ENCODE measurements around the gene ABCG4.
"Not testable (repeated sequence)": the region's sequence is repeated elsewhere in the genome, so short reads cannot be mapped to it uniquely, and the experiment has no call there.

Gene ABCG4

GRCh38 chr11:119181677-119182412 is 33.0 kb downstream of the ABCG4 start:
- DNase-seq (ENCODE audit: low read depth in 2 of 2), result no peak

GRCh38 chr11:119184399-119184798 is 35.5 kb downstream of the ABCG4 start:
- not testable (repeated sequence) for DNase-seq (ENCODE audit: low read depth in 2 of 2)

GRCh38 chr11:119185981-119186634 is 37.3 kb downstream of the ABCG4 start:
- DNase-seq (ENCODE audit: low read depth in 2 of 2), result no peak

GRCh38 chr11:119187123-119187892 is 38.5 kb downstream of the ABCG4 start:
- no peak for DNase-seq (ENCODE audit: low read depth in 2 of 2)

- DNase-seq (ENCODE audit: low read depth in 2 of 2), result no peak
These were observed 39.2 kb downstream of the ABCG4 start for GRCh38 chr11:119188067-119188466.

- no peak for DNase-seq (ENCODE audit: low read depth in 2 of 2)
These were observed 40.0 kb downstream of the ABCG4 start for GRCh38 chr11:119188887-119189286.

GRCh38 chr11:119189393-119189792 is 40.5 kb downstream of the ABCG4 start:
- DNase-seq (ENCODE audit: low read depth in 2 of 2), result no peak

- DNase-seq (ENCODE audit: low read depth in 2 of 2), result no peak
These were observed 41.7 kb downstream of the ABCG4 start for GRCh38 chr11:119190531-119190930.

- not testable (repeated sequence) for DNase-seq (ENCODE audit: low read depth in 2 of 2)
These were observed 42.4 kb downstream of the ABCG4 start for GRCh38 chr11:119191265-119191664.

- DNase-seq (ENCODE audit: low read depth in 2 of 2), result no peak
These were observed 43.3 kb downstream of the ABCG4 start for GRCh38 chr11:119192111-119192510.

GRCh38 chr11:119193001-119193400 is 44.1 kb downstream of the ABCG4 start:
- DNase-seq (ENCODE audit: low read depth in 2 of 2), result no peak

- no peak for DNase-seq (ENCODE audit: low read depth in 2 of 2)
These were observed 44.8 kb downstream of the ABCG4 start for GRCh38 chr11:119193626-119194025.

GRCh38 chr11:119194811-119195440 is 46.1 kb downstream of the ABCG4 start:
- no peak for DNase-seq (ENCODE audit: low read depth in 2 of 2)

- DNase-seq (ENCODE audit: low read depth in 2 of 2), result no peak
These were observed 46.8 kb downstream of the ABCG4 start for GRCh38 chr11:119195680-119196079.

GRCh38 chr11:119196833-119197483 is 48.1 kb downstream of the ABCG4 start:
- DNase-seq (ENCODE audit: low read depth in 2 of 2), result peak; percentile 16 to 70

- DNase-seq (ENCODE audit: low read depth in 2 of 2), result no peak
These were observed 50.1 kb downstream of the ABCG4 start for GRCh38 chr11:119198925-119199324.

- DNase-seq (ENCODE audit: low read depth in 2 of 2), result not testable (repeated sequence)
These were observed 52.4 kb downstream of the ABCG4 start for GRCh38 chr11:119201236-119201635.

- DNase-seq (ENCODE audit: low read depth in 2 of 2), result no peak
These were observed 53.7 kb downstream of the ABCG4 start for GRCh38 chr11:119202554-119202953.

- DNase-seq (ENCODE audit: low read depth in 2 of 2), result no peak
These were observed 55.2 kb downstream of the ABCG4 start for GRCh38 chr11:119204066-119204465.

- no peak for DNase-seq (ENCODE audit: low read depth in 2 of 2)
These were observed 56.2 kb downstream of the ABCG4 start for GRCh38 chr11:119205080-119205479.
